Liver (tissue), 9 donors: ENCODE measurements around the gene IL1RAPL1. TPM values are rescaled to one million over a fixed set of nuclear protein-coding genes. Genes with fewer than 3 reads are reported as not detected.

Experiments
- DNase-seq: peaks from one replicate; pipeline ENCODE4 v3.0.0-alpha.2; 2017; ENCODE audit warnings: low spot score
- H3K27ac ChIP-seq, 2 donors: one replicate each; pipeline ENCODE4 v1.7.0; 2013; ENCODE audit warnings: inconsistent platforms in 2 of 2, low read length in 2 of 2, control low read depth in 1 of 2, low read depth in 1 of 2, mild to moderate bottlenecking in 1 of 2
- H3K27me3 ChIP-seq, 4 donors: one replicate each; pipeline versions ENCODE4 v1.6.1 to v1.7.0; 2013; ENCODE audit warnings: low read length in 3 of 4, inconsistent platforms in 1 of 4, mild to moderate bottlenecking in 1 of 4, moderate library complexity in 1 of 4; ENCODE audit not compliant: control insufficient read depth in 4 of 4, insufficient read depth in 4 of 4
- H3K36me3 ChIP-seq, 4 donors: one replicate each; pipeline versions ENCODE4 v1.6.1 to v1.7.0; 2013; ENCODE audit warnings: low read length in 3 of 4, mild to moderate bottlenecking in 3 of 4, low read depth in 1 of 4, moderate library complexity in 1 of 4; ENCODE audit not compliant: control insufficient read depth in 4 of 4, insufficient read depth in 3 of 4
- H3K4me1 ChIP-seq, 4 donors: one replicate each; pipeline versions ENCODE4 v1.6.1 to v1.7.0; 2013; ENCODE audit warnings: low read length in 3 of 4, mild to moderate bottlenecking in 3 of 4, moderate library complexity in 1 of 4; ENCODE audit not compliant: control insufficient read depth in 4 of 4, insufficient read depth in 4 of 4
- H3K4me3 ChIP-seq, 3 donors: one replicate each; pipeline versions ENCODE4 v1.6.1 to v1.7.0; 2013; ENCODE audit warnings: low read length in 3 of 3, control low read depth in 1 of 3, low read depth in 1 of 3, mild to moderate bottlenecking in 1 of 3
- H3K9ac ChIP-seq, 2 donors: one replicate each; pipeline ENCODE4 v1.7.0; 2013; ENCODE audit warnings: low read length in 2 of 2, mild to moderate bottlenecking in 2 of 2, moderate library complexity in 2 of 2, control low read depth in 1 of 2, low read depth in 1 of 2
- H3K9me3 ChIP-seq, 4 donors: one replicate each; pipeline versions ENCODE4 v1.6.1 to v1.7.0; 2013; ENCODE audit warnings: low read length in 3 of 4; ENCODE audit not compliant: control insufficient read depth in 4 of 4
- ATF3 ChIP-seq: IDR thresholded peaks from 2 replicates; pipeline ENCODE4 v1.6.1; 2016; ENCODE audit warnings: antibody characterized with exemption
- CTCF ChIP-seq: fragments of 150-350 bp; IDR thresholded peaks from 2 replicates; pipeline ENCODE4 v1.5.1; 2017; ENCODE audit warnings: improper control_type of control experiment, low read depth, low read length; ENCODE audit not compliant: missing input control
- FOXA1 ChIP-seq: IDR thresholded peaks from 2 replicates; pipeline ENCODE4 v1.6.1; 2016; ENCODE audit warnings: antibody characterized with exemption
- FOXA2 ChIP-seq: IDR thresholded peaks from 2 replicates; pipeline ENCODE4 v1.6.1; 2016; ENCODE audit warnings: antibody characterized with exemption
- GABPA ChIP-seq, 2 donors: IDR thresholded peaks in 1 of 2; conservative IDR thresholded peaks in 1 of 2; 2 replicates each; pipeline ENCODE4 v1.6.1; 2016; ENCODE audit warnings: antibody characterized with exemption in 2 of 2, mild to moderate bottlenecking in 1 of 2, moderate library complexity in 1 of 2
- HNF4A ChIP-seq, 2 donors: conservative IDR thresholded peaks; 2 replicates each; pipeline ENCODE4 v1.6.1; 2016; ENCODE audit warnings: antibody characterized with exemption in 2 of 2, mild to moderate bottlenecking in 2 of 2
- HNF4G ChIP-seq: IDR thresholded peaks from 2 replicates; pipeline ENCODE4 v1.6.1; 2016; ENCODE audit warnings: antibody characterized with exemption
- JUND ChIP-seq, 2 donors: IDR thresholded peaks; 2 replicates each; pipeline ENCODE4 v1.6.1; 2016; ENCODE audit warnings: antibody characterized with exemption in 2 of 2
- RAD21 ChIP-seq, 2 donors: IDR thresholded peaks; 2 replicates each; pipeline ENCODE4 v1.6.1; 2016; ENCODE audit warnings: antibody characterized with exemption in 2 of 2, mild to moderate bottlenecking in 2 of 2
- REST ChIP-seq: IDR thresholded peaks from 2 replicates; pipeline ENCODE4 v1.6.1; 2016; ENCODE audit warnings: antibody characterized with exemption, mild to moderate bottlenecking
- RXRA ChIP-seq, 2 donors: IDR thresholded peaks; 2 replicates each; pipeline ENCODE4 v1.6.1; 2017 to 2018; ENCODE audit warnings: antibody characterized with exemption in 2 of 2, mild to moderate bottlenecking in 1 of 2
- SP1 ChIP-seq: IDR thresholded peaks from 2 replicates; pipeline ENCODE4 v1.6.1; 2018; ENCODE audit warnings: antibody characterized with exemption, mild to moderate bottlenecking
- YY1 ChIP-seq: IDR thresholded peaks from 2 replicates; pipeline ENCODE4 v1.6.1; 2016; ENCODE audit warnings: antibody characterized with exemption, mild to moderate bottlenecking
- ZBTB33 ChIP-seq: IDR thresholded peaks from 2 replicates; pipeline ENCODE4 v1.6.1; 2016; ENCODE audit warnings: antibody characterized with exemption
- WGBS: extraction: QIAGEN DNeasy Blood & Tissue Kit; methylation state at CpG from one replicate; pipeline ENCODE4 v1.1.7; 2013; 5-methylcytosine and 5-hydroxymethylcytosine counted together
- polyA plus RNA-seq, 2 donors: library from polyadenylated mRNA; stranded (reverse) in 1 of 2; unstranded in 1 of 2; fragments of 200-250 nt in 1 of 2; fragments of >200 nt in 1 of 2; fragmentation: Nextera tagmentation in 1 of 2; extraction: Ambion mirVana in 1 of 2; gene quantifications; one replicate each; pipeline versions ENCODE4 v1.2.1 to v1.2.3, GENCODE V29; 2013 to 2015
- total RNA-seq, 2 donors: library from RNA; depleted of rRNA; stranded (reverse); fragments of >200 nt; gene quantifications; one replicate each; pipeline ENCODE4 v1.2.3, GENCODE V29; 2014
- donor health status: healthy.
- donor health status: healthy.
- donor health status: healthy.
- donor health status: healthy.
- donor health status: healthy.

IL1RAPL1 gene
- total and polyA plus RNA-seq, 4 donors, result 0.08 to 0.33 TPM; not detected in 2

GRCh38 chrX:29880977-29881376, 1293.7 kb downstream of the IL1RAPL1 start:
- Histone ChIP-seq H3K4me1 (no peaks in the 10 kb centered on the region), H3K27me3 (no peaks in the 10 kb centered on the region), H3K9me3 (no peaks in the 10 kb centered on the region), H3K4me3 (no peak overlapping the region), H3K36me3 (no peaks in the 10 kb centered on the region), H3K9ac (no peak overlapping the region), H3K27ac (no peak overlapping the region)
- 89% methylated on average over 3 of the region's 3 CpGs for WGBS
- no peak for DNase-seq
- no peak for TF ChIP-seq HNF4G
- no peak for TF ChIP-seq FOXA1
- TF ChIP-seq HNF4A (conservative IDR thresholded peaks at IDR 0.05), result no peak
- no peak for TF ChIP-seq GABPA (IDR thresholded peaks at IDR 0.05 in 1 of 2, conservative IDR thresholded peaks at IDR 0.05 in 1 of 2)
- no peak for TF ChIP-seq JUND (IDR thresholded peaks at IDR 0.05)
- TF ChIP-seq RXRA (IDR thresholded peaks at IDR 0.05), result no peak
- no peak for TF ChIP-seq FOXA2
- no peak for TF ChIP-seq SP1
- TF ChIP-seq REST, result no peak
- TF ChIP-seq RAD21 (IDR thresholded peaks at IDR 0.05), result no peak

- H3K27ac ChIP-seq, result no peak overlapping the region
- TF ChIP-seq JUND (IDR thresholded peaks at IDR 0.05), result no peak
- no peak for TF ChIP-seq RAD21 (IDR thresholded peaks at IDR 0.05)
- H3K4me3 ChIP-seq, result no peak overlapping the region
- no peak for DNase-seq
- no peaks in the 10 kb centered on the region for H3K36me3 ChIP-seq
- no peaks in the 10 kb centered on the region for H3K27me3 ChIP-seq
- 89% methylated on average over 2 of the region's 2 CpGs for WGBS
- H3K4me1 ChIP-seq, result no peaks in the 10 kb centered on the region
- no peaks in the 10 kb centered on the region for H3K9me3 ChIP-seq
- H3K9ac ChIP-seq, result no peak overlapping the region
Measured at GRCh38 chrX:29890004-29890403, 1302.8 kb downstream of the IL1RAPL1 start.

- no peak overlapping the region for H3K9ac ChIP-seq
- H3K9me3 ChIP-seq, result no peaks in the 10 kb centered on the region
- no peak for DNase-seq
- TF ChIP-seq ZBTB33, result no peak
- TF ChIP-seq FOXA1, result no peak
- no peak for TF ChIP-seq HNF4A (conservative IDR thresholded peaks at IDR 0.05)
- TF ChIP-seq GABPA (IDR thresholded peaks at IDR 0.05 in 1 of 2, conservative IDR thresholded peaks at IDR 0.05 in 1 of 2), result no peak
- no peak for TF ChIP-seq ATF3
- TF ChIP-seq CTCF, result no peak
- no peak for TF ChIP-seq YY1
- H3K27me3 ChIP-seq, result no peaks in the 10 kb centered on the region
- H3K4me3 ChIP-seq, result no peak overlapping the region
- H3K36me3 ChIP-seq, result no peaks in the 10 kb centered on the region
- no peak overlapping the region for H3K27ac ChIP-seq
- 86% methylated on average over 2 of the region's 2 CpGs for WGBS
- no peaks in the 10 kb centered on the region for H3K4me1 ChIP-seq
Measured at GRCh38 chrX:29890646-29891200, 1303.5 kb downstream of the IL1RAPL1 start.
